K562 (cell line): Measurements from ENCODE around the gene TMEM126B. TPM values are rescaled to one million over a fixed set of nuclear protein-coding genes. Genes with fewer than 3 reads are reported as not detected.

Experiments used
- ARID3A ChIP-seq: IDR thresholded peaks from 2 replicates; pipeline ENCODE4 v1.6.1; 2012; ENCODE audit warnings: low read depth, low read length, improper control_type of control experiment, borderline replicate concordance
- CBFA2T3 ChIP-seq: fragments of 450-650 bp; IDR thresholded peaks from 2 replicates; pipeline ENCODE4 v1.6.1; 2017
- CLOCK ChIP-seq: fragments of 250-450 bp; sonication (Bioruptor Pico); IDR thresholded peaks from 2 replicates; pipeline ENCODE4 v1.4.0; 2020; ENCODE audit warnings: mild to moderate bottlenecking, moderate library complexity, borderline replicate concordance
- DEAF1 ChIP-seq: fragments of 450-650 bp; formaldehyde crosslinking; IDR thresholded peaks from 2 replicates; pipeline ENCODE4 v1.4.0; 2020; ENCODE audit warnings: mild to moderate bottlenecking, moderate library complexity
- HIVEP1 ChIP-seq: fragments of 250-450 bp; sonication (Bioruptor Pico); IDR thresholded peaks from 2 replicates; pipeline ENCODE4 v1.4.0; 2020; ENCODE audit warnings: mild to moderate bottlenecking
- HNRNPUL1 ChIP-seq: fragments of 200-400 bp; formaldehyde crosslinking; IDR thresholded peaks from 2 replicates; pipeline ENCODE4 v1.6.1; 2017; ENCODE audit warnings: low read length
- ILF3 ChIP-seq: fragments of 450-650 bp; IDR thresholded peaks from 2 replicates; pipeline ENCODE4 v1.6.1; 2018; ENCODE audit warnings: antibody characterized with exemption, mild to moderate bottlenecking, moderate library complexity, borderline replicate concordance
- PRDM10 ChIP-seq: fragments of 450-650 bp; IDR thresholded peaks from 2 replicates; pipeline ENCODE4 v1.6.1; 2018; ENCODE audit not compliant: partially characterized antibody
- PTRF ChIP-seq: fragments of 450-650 bp; IDR thresholded peaks from 2 replicates; pipeline ENCODE4 v1.6.1; 2016; ENCODE audit warnings: mild to moderate bottlenecking, missing genetic modification characterization, missing compliant biosample characterization
- SETDB1 ChIP-seq: IDR thresholded peaks from one replicate; pipeline ENCODE4 v1.6.1; 2012; ENCODE audit warnings: low read length, control low read depth, inconsistent platforms
- TOE1 ChIP-seq, 2 experiments: fragments of 450-650 bp in 1 of 2; sonication (generic) in 1 of 2; formaldehyde crosslinking in 1 of 2; IDR thresholded peaks; 2 replicates each; pipeline versions ENCODE4 v1.7.1 to v1.8.0; 2016 to 2022; ENCODE audit warnings: borderline replicate concordance in 2 of 2, mild to moderate bottlenecking in 2 of 2, antibody characterized with exemption in 1 of 2, inconsistent platforms in 1 of 2, low read depth in 1 of 2, missing genetic modification reagents in 1 of 2, moderate library complexity in 1 of 2
- TSC22D4 ChIP-seq: fragments of 450-650 bp; IDR thresholded peaks from 2 replicates; pipeline ENCODE4 v1.6.1; 2016; ENCODE audit warnings: missing genetic modification characterization, missing biosample characterization, control low read depth
- ZBTB12 ChIP-seq: fragments of 250-450 bp; sonication (Bioruptor Pico); IDR thresholded peaks from 2 replicates; pipeline ENCODE4 v1.4.0; 2020
- ZKSCAN3 ChIP-seq: fragments of 250-450 bp; sonication (Bioruptor Pico); IDR thresholded peaks from 2 replicates; pipeline ENCODE4 v1.4.0; 2020
- ZNF263 ChIP-seq: sonication (generic); formaldehyde crosslinking; IDR thresholded peaks from 2 replicates; pipeline ENCODE4 v1.8.0; 2022; ENCODE audit warnings: mild to moderate bottlenecking, missing genetic modification reagents, borderline replicate concordance
- ZNF324 ChIP-seq: fragments of 250-450 bp; sonication (Bioruptor Pico); IDR thresholded peaks from 2 replicates; pipeline ENCODE4 v1.4.0; 2020; ENCODE audit warnings: mild to moderate bottlenecking
- ZNF354B ChIP-seq: fragments of 250-450 bp; sonication (Bioruptor Pico); IDR thresholded peaks from 2 replicates; pipeline ENCODE4 v1.4.0; 2020
- polyA plus RNA-seq, 8 experiments: library from polyadenylated mRNA; depleted of rRNA in 4 of 8; stranded (reverse) in 5 of 8; unstranded in 3 of 8; fragments of >200 nt; fragmentation: Nextera tagmentation in 2 of 8; fragmentation: Illumina TruSeq in 1 of 8; extraction: Ambion mirVana in 2 of 8; extraction: Trizol in 1 of 8; gene quantifications; 2 replicates each; pipeline versions ENCODE4 v1.2.1 to v1.2.3, GENCODE V29; 2011 to 2014; ENCODE audit warnings: inconsistent platforms in 1 of 8, missing spikeins in 1 of 8
- total RNA-seq, 7 experiments: library from RNA; depleted of rRNA in 6 of 7; stranded (reverse); fragments of >200 nt in 6 of 7; fragmentation: Illumina TruSeq in 2 of 7; extraction: Trizol in 2 of 7; gene quantifications; 2 replicates each; pipeline versions ENCODE4 v1.2.1 to v1.2.3, GENCODE V29; 2011 to 2021; ENCODE audit warnings: low replicate concordance in 1 of 7

Gene TMEM126B
- total and polyA plus RNA-seq, 9 of the 15 experiments (the other 6 are each of a cell fraction or from before 2014, with no cell fraction given) = 85.5 to 226 (median 164) TPM

- TF ChIP-seq CLOCK = no peak
- no peak for TF ChIP-seq SETDB1
- TF ChIP-seq PTRF = no peak
- TF ChIP-seq HNRNPUL1 = no peak
- no peak for TF ChIP-seq ZNF324 (CRISPR knock-in tag)
- TF ChIP-seq PRDM10 = no peak
- no peak for TF ChIP-seq TOE1 (IDR thresholded peaks at IDR 0.05; ENCODE audit: borderline replicate concordance)
- no peak for TF ChIP-seq TOE1 (CRISPR knock-in tag; IDR thresholded peaks at IDR 0.05; ENCODE audit: borderline replicate concordance, low read depth)
- no peak for TF ChIP-seq ILF3
- TF ChIP-seq ZNF263 = no peak
- TF ChIP-seq CBFA2T3 = no peak
- TF ChIP-seq ZNF354B = no peak
- TF ChIP-seq ZKSCAN3 (CRISPR knock-in tag) = no peak
- no peak for TF ChIP-seq ZBTB12 (CRISPR knock-in tag)
- no peak for TF ChIP-seq TSC22D4 (tag)
- no peak for TF ChIP-seq HIVEP1 (CRISPR knock-in tag)
- peak; percentile 95 for TF ChIP-seq DEAF1 (CRISPR knock-in tag)
- peak; percentile 73; the same call in 1 of the 2 replicates for TF ChIP-seq ARID3A
Measured at GRCh38 chr11:85595285-85595884, 33.0 kb upstream of the TMEM126B start (continued).
